ENCODE measurements around the gene MEIG1.
"Not testable (repeated sequence)": the region's sequence is repeated elsewhere in the genome, so short reads cannot be mapped to it uniquely, and the experiment has no call there.

Gene MEIG1

GRCh38 chr10:14942950-14943338 is 16.2 kb upstream of the MEIG1 start:
- not testable (repeated sequence) for DNase-seq, H3K4me3 Mint-ChIP-seq, H3K9me3 Mint-ChIP-seq, H3K27me3 Mint-ChIP-seq
- peak overlapping the region; percentile 6 for H3K27ac Mint-ChIP-seq
- peaks cover 76% of the 10 kb centered on the region for H3K36me3 Mint-ChIP-seq (ENCODE audit: low read depth)
- H3K4me1 Mint-ChIP-seq (ENCODE audit: low read depth): peaks cover 13% of the 10 kb centered on the region

- DNase-seq: no peak
- Mint-ChIP-seq H3K4me1 (ENCODE audit: low read depth) (peaks cover 10% of the 10 kb centered on the region), H3K27ac (no peak overlapping the region), H3K9me3 (no peaks in the 10 kb centered on the region), H3K27me3 (no peaks in the 10 kb centered on the region), H3K4me3 (no peak overlapping the region), H3K36me3 (ENCODE audit: low read depth) (peaks cover 76% of the 10 kb centered on the region)
Observed at GRCh38 chr10:14945108-14945507, 14.1 kb upstream of the MEIG1 start.

GRCh38 chr10:14947268-14947667 is 11.9 kb upstream of the MEIG1 start:
- Mint-ChIP-seq H3K9me3 (no peaks in the 10 kb centered on the region), H3K4me3 (no peak overlapping the region), H3K4me1 (ENCODE audit: low read depth) (peaks cover 29% of the 10 kb centered on the region), H3K27me3 (no peaks in the 10 kb centered on the region), H3K27ac (no peak overlapping the region), H3K36me3 (ENCODE audit: low read depth) (peaks cover 80% of the 10 kb centered on the region)
- no peak for DNase-seq

- Mint-ChIP-seq H3K27me3 (no peaks in the 10 kb centered on the region), H3K36me3 (ENCODE audit: low read depth) (peaks cover 76% of the 10 kb centered on the region), H3K4me3 (no peak overlapping the region), H3K9me3 (no peaks in the 10 kb centered on the region), H3K27ac (no peak overlapping the region), H3K4me1 (ENCODE audit: low read depth) (peaks cover 35% of the 10 kb centered on the region)
- DNase-seq: no peak
Observed at GRCh38 chr10:14949291-14949690, 9.9 kb upstream of the MEIG1 start.

- H3K4me3 Mint-ChIP-seq: peak overlapping the region; percentile 93
- no peaks in the 10 kb centered on the region for H3K9me3 Mint-ChIP-seq
- no peak for DNase-seq
- H3K4me1 Mint-ChIP-seq (ENCODE audit: low read depth): peaks cover 51% of the 10 kb centered on the region
- peak overlapping the region; percentile 98 for H3K27ac Mint-ChIP-seq
- H3K27me3 Mint-ChIP-seq: no peaks in the 10 kb centered on the region
- peaks cover 49% of the 10 kb centered on the region for H3K36me3 Mint-ChIP-seq (ENCODE audit: low read depth)
Observed at GRCh38 chr10:14952851-14953423, 6.3 kb upstream of the MEIG1 start.

- Mint-ChIP-seq H3K4me1 (ENCODE audit: low read depth) (peaks cover 52% of the 10 kb centered on the region), H3K36me3 (ENCODE audit: low read depth) (peaks cover 43% of the 10 kb centered on the region), H3K4me3 (peak overlapping the region; percentile 93), H3K9me3 (no peaks in the 10 kb centered on the region), H3K27ac (peak overlapping the region; percentile 98), H3K27me3 (no peaks in the 10 kb centered on the region)
- no peak for DNase-seq
Observed at GRCh38 chr10:14953424-14954000, 5.7 kb upstream of the MEIG1 start.

GRCh38 chr10:14954001-14954770 is 5.0 kb upstream of the MEIG1 start, which contains the start of gene DCLRE1C:
TSS of gene DCLRE1C (minus strand) at chr10:14954096. CDS start at chr10:14954010, 86 bp downstream.
- peaks cover 54% of the 10 kb centered on the region for H3K4me1 Mint-ChIP-seq (ENCODE audit: low read depth)
- no peaks in the 10 kb centered on the region for H3K9me3 Mint-ChIP-seq
- no peaks in the 10 kb centered on the region for H3K27me3 Mint-ChIP-seq
- H3K4me3 Mint-ChIP-seq: peak within 1 kb of the TSS; percentile 93
- peak; percentile 91 for DNase-seq
- peaks cover 38% of the 10 kb centered on the region for H3K36me3 Mint-ChIP-seq (ENCODE audit: low read depth)
- peak within 1 kb of the TSS; percentile 98 for H3K27ac Mint-ChIP-seq

- peak overlapping the region; percentile 98 for H3K27ac Mint-ChIP-seq
- H3K36me3 Mint-ChIP-seq (ENCODE audit: low read depth): peaks cover 39% of the 10 kb centered on the region
- H3K27me3 Mint-ChIP-seq: no peaks in the 10 kb centered on the region
- H3K4me3 Mint-ChIP-seq: peak overlapping the region; percentile 93
- no peak for DNase-seq
- peaks cover 52% of the 10 kb centered on the region for H3K4me1 Mint-ChIP-seq (ENCODE audit: low read depth)
- H3K9me3 Mint-ChIP-seq: no peaks in the 10 kb centered on the region
Observed at GRCh38 chr10:14954934-14955333, 4.3 kb upstream of the MEIG1 start.

- peak overlapping the region; percentile 89 for H3K4me3 Mint-ChIP-seq
- H3K9me3 Mint-ChIP-seq: no peaks in the 10 kb centered on the region
- H3K27ac Mint-ChIP-seq: peak overlapping the region; percentile 96
- peaks cover 36% of the 10 kb centered on the region for H3K4me1 Mint-ChIP-seq (ENCODE audit: low read depth)
- H3K36me3 Mint-ChIP-seq (ENCODE audit: low read depth): peaks cover 14% of the 10 kb centered on the region
- DNase-seq: no peak
- H3K27me3 Mint-ChIP-seq: no peaks in the 10 kb centered on the region
Observed at GRCh38 chr10:14958872-14959220, 342 bp upstream of the MEIG1 start.

GRCh38 chr10:14967897-14968296 is 8.7 kb downstream of the MEIG1 start:
- H3K36me3 Mint-ChIP-seq (ENCODE audit: low read depth): no peaks in the 10 kb centered on the region
- DNase-seq: no peak
- H3K9me3 Mint-ChIP-seq: no peaks in the 10 kb centered on the region
- no peak overlapping the region for H3K4me3 Mint-ChIP-seq
- H3K27ac Mint-ChIP-seq: no peak overlapping the region
- peaks cover 4% of the 10 kb centered on the region for H3K4me1 Mint-ChIP-seq (ENCODE audit: low read depth)
- H3K27me3 Mint-ChIP-seq: no peaks in the 10 kb centered on the region

GRCh38 chr10:14971867-14972448 is 12.8 kb downstream of the MEIG1 start:
- Mint-ChIP-seq H3K9me3 (no peaks in the 10 kb centered on the region), H3K4me1 (ENCODE audit: low read depth) (peaks cover 3% of the 10 kb centered on the region), H3K27ac (no peak overlapping the region), H3K4me3 (no peak overlapping the region), H3K36me3 (ENCODE audit: low read depth) (no peaks in the 10 kb centered on the region), H3K27me3 (peaks cover 11% of the 10 kb centered on the region)
- DNase-seq: peak; percentile 60

- DNase-seq; H3K4me1 Mint-ChIP-seq (ENCODE audit: low read depth); H3K27ac Mint-ChIP-seq; H3K4me3 Mint-ChIP-seq; H3K36me3 Mint-ChIP-seq (ENCODE audit: low read depth); H3K9me3 Mint-ChIP-seq: not testable (repeated sequence)
- peaks cover 11% of the 10 kb centered on the region for H3K27me3 Mint-ChIP-seq
Observed at GRCh38 chr10:14974153-14974998, 15.2 kb downstream of the MEIG1 start.

- no peaks in the 10 kb centered on the region for H3K4me1 Mint-ChIP-seq (ENCODE audit: low read depth)
- no peaks in the 10 kb centered on the region for H3K36me3 Mint-ChIP-seq (ENCODE audit: low read depth)
- no peak overlapping the region for H3K4me3 Mint-ChIP-seq
- H3K27me3 Mint-ChIP-seq: peaks cover 11% of the 10 kb centered on the region
- DNase-seq: no peak
- no peaks in the 10 kb centered on the region for H3K9me3 Mint-ChIP-seq
- no peak overlapping the region for H3K27ac Mint-ChIP-seq
Observed at GRCh38 chr10:14975672-14976273, 16.6 kb downstream of the MEIG1 start.

- peaks cover 3% of the 10 kb centered on the region for H3K27me3 Mint-ChIP-seq
- no peak overlapping the region for H3K4me3 Mint-ChIP-seq
- no peak for DNase-seq
- H3K9me3 Mint-ChIP-seq: no peaks in the 10 kb centered on the region
- no peaks in the 10 kb centered on the region for H3K4me1 Mint-ChIP-seq (ENCODE audit: low read depth)
- no peaks in the 10 kb centered on the region for H3K36me3 Mint-ChIP-seq (ENCODE audit: low read depth)
- H3K27ac Mint-ChIP-seq: no peak overlapping the region
Observed at GRCh38 chr10:14982744-14983143, 23.6 kb downstream of the MEIG1 start.

Data from activated T-cell treated with anti-CD3 and anti-CD28 coated beads, Interleukin-2, amount 50 U/mL, for 24 hours (primary cell).